HG03342 (cell line): ENCODE data around the gene BTBD1.
A peak's percentile ranks its signal among the peaks of the same experiment; 100 is the strongest.

Experiments
- ATAC-seq: cut with Tn5 transposase; IDR thresholded peaks from one replicate; pipeline ENCODE4 v1.9.1; 2021; ENCODE audit warnings: mild to moderate bottlenecking, moderate library complexity; ENCODE audit not compliant: unreplicated experiment

The BTBD1 gene

DNA sequence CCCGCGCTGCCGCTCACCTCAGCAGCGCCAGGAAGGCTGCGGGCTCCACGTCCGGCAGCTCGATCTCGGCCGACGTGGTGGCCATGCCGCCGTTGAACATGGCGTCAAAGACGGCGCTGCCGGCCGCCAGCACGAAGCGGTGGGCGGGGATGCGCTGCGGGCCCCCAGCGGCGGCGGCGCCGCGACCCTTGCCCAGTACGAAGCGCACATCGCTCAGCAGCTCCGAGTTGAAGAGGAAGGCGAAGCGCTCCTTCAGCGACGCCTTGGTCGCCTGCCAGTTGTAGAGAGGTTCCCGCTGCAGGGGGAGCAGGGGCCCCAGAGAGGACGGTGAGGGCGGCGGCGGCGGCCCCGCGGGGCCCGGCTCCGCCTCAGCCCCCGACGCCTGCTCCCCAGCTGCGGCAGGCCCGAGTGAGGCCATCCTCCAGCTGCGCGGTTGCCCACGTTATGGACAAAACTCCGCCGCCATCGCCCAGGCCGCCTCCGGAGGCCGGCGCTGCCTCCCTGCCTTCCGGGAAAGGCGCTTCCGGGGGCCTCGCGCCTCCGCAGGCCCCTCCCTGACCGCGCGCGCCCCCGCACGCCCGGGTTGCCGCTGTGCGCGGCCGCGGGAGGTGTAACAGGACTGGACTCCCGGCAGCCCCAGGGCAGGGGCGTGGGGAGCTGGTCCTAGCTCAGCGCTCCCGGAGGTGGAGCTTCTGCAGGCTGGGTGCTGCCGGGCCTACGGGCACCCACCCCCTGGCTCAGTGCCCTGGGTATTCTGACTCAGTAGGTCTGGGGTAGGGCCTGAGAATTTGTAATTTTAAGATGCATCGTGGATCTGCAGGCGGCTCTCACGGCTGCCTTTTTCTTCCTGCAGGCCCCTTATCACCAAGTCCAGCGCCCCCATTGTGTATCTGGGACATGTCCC, at the start of gene BTBD1:
TSS of gene BTBD1 (minus strand) at position 519 of the 904 bp plus-strand sequence. CDS start at position 418, 101 bp downstream.
- peak; percentile 76 for ATAC-seq

DNA sequence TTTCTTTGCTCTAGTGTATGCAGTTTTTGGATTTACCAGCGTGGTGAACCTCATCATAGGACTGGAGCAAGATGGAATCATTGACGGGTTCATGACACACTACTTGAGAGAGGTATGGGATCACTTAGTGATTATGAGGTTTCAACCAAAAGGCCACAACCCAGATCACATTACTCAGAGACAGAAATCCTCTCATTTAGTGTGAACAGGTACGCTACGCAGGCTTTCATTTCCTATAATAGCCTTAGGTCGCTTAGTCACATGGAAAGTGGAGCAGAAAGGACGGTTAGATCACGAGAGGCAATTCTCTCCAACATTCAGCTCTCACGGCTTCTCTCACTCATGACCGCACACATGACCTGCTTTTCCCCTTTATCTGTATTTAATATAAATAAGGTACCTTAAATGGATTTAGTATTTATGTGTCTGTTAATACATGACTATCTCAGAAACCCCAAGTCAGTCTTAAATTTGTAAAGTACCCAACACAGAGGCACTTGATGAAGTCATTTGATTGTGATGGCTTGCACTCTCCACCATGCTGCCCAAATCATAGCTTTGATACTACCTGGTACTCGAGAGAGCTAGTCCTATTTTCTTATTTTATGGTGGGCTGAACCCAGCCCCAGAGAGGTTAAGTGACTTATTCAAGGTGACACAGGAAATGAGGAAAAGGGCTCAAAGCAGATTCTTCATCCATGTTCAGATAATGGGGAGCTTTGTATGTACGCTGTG, 48.9 kb upstream of the BTBD1 start:
- ATAC-seq: peak; percentile 75

DNA sequence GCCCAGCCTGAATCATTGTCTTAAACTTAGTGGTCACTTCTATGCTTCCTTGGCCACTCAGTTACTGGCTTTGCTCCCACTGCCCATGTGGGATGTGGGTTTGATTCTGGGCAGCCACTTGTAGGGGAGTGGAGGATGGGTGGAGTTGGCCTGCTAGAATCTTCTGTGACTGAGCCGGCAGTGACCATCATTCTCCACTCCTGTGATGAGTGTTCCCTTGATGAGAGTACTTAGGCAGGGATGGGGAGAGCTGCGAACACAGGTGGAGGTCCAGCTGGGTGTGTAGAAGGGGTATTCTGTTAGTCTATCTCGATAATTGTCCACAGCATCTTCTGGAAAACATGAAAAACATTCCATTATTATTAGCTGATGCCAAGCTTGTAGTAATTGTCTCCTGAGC, 48.4 kb upstream of the BTBD1 start:
- ATAC-seq: no peak

DNA sequence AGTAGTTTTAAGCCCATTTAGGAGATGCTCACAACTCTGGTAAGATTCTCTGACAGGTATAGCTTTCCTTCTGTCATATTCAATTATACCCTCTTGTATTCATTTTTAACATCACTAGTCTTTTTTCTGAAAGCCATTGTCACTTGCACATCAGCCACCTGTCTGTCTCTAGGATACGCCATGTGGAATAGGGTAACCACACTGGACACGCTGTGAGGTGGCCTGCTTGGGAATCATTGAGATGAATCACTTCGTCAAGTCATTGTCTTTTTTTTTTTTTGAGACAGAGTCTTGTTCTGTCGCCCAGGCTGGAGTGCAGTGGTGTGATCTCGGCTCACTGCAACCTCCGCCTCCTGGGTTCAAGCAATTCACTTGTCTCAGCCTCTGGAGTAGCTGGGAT, 47.8 kb upstream of the BTBD1 start:
- no peak for ATAC-seq

DNA sequence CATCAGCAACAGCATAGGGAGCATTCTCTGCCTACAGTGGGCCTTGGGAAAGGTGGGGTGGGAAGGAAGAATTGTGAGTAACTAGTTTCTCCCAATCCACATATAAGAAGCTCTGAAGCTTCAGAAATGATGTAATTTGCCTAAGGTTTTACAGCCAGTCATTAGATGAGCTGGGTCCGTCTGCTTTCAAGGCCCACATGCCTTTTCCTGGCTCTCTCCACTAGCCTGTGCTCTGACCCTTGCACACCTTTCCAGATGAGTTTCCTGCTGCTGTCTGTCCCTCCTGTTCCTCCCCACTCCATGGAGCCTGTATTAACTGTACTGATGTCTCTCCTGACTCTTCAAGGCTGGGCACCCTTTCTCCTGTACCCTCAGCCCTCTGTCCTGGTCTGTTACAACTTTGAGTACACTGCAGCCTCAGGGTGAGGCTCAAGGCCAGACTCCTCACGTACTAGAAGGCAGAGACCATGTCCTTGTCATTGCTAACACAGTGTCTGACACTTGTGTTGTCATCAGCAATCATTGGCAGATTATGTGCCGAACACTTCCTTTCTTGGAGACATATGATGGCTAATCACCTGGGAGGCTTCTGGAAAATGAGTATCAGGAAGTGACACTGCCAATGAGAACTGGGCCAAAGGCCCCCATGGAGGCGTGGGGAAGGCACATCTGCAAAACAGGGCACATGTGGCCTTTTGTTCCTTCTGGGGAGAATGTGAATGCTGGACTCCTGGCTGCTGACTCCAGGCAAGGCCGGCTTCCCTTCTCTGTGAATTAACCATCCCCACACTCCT, 47.0 kb upstream of the BTBD1 start:
- ATAC-seq: no peak

DNA sequence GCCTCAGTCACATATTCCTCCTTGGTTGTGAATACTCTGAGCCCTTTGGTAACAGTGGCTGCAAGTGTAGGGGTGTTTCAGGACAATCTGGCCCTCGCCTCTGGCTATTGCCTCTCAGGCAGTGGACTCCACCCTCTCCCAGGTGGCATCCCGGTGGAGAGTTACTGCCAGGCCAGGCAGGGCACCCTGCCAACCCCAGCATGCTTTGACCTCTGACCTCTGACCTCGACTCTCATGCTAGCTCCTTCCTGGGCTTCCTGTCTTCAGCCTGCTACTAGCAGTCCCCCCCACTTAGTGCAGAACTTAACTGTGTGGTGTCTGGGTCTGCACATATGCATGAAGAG, 45.9 kb upstream of the BTBD1 start:
- ATAC-seq: no peak

DNA sequence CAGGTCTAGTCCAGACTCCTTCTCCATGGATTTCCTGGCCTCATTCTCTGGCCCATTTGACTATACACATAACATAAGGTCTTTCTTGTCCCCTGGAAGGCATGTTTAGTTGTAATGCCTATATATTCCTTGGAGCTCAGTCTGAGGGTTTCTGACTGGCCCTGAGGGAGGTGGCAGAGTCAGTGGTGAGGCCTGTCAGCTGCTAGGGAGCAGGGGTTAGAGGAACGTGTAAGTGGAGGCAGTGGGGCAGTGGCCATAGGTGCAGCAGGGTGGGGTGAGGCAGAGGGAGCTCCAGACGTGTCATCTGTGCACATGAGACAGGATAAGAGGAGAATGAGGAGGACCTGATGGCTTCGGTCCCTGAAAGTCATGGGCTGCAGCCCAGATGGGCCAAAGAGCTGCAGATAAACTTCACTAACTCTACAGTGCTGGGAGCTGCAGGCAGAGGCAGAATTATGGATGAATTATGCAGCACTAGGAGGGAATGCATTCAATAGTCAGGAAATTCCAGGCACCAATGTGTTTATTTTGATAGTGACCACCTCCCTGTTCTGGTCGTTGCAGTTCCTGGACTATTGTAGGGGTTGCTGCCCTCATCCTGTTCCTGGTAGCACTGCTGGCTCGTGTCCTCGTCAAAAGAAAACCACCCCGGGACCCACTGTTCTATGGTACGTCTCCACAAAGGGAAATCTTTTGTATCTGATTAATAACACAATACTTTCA, 45.3 kb upstream of the BTBD1 start:
- ATAC-seq: no peak

DNA sequence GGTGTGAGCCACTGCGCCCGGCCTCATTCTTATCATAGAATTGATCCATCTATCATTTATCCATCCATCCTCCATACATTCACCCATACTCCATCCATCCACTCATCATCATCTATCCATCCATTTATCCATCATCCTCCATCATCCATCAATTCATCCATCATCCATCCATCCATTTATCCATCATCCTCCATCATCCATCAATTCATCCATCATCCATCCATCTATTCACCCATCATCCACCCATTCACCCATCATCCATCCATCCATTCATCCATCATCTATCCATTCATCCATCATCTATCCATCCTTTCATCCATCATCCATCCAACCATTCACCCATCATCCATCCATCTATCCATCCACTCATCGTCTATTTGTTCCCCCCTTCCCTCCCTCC, 44.1 kb upstream of the BTBD1 start:
- ATAC-seq: no peak

DNA sequence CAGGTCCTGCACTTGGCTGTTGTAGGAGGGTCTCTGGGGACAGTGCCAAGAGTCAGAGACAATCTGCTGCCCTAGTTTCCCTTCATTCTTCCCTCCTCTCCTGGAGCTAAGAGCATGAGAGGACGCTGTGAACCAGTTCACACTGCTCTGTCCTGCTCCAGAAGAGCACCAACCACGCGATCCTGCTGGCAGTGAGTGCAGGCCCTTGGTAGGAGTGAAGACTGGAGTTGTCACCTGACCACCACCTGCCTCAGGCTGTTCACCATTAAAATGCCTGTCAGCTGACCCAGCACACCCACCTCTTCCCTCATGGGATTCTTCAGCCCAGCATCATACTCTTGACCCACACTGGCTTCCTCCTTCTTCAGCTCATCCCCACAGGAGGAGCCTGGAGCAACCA, 43.3 kb upstream of the BTBD1 start:
- ATAC-seq: no peak

DNA sequence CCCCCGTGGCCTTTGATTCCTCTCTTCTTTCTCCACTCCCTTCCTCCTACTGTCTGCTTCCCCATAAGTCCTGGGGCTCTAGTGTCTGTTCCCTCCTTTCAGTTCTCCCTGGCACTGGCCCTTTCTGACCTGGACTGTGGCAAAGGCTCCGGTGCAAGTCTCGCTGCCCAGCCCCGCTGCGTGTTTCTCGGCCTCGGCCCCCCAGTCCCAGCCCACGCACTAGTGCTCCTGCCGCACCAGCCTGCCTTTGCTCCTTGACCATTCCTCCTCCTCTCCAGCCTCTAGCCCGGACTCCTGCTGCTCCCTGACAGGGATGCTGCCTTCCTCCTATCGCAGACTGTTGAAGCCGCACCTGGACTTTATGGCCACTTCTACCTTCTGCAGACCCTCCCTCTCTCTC, 42.5 kb upstream of the BTBD1 start:
- no peak for ATAC-seq

DNA sequence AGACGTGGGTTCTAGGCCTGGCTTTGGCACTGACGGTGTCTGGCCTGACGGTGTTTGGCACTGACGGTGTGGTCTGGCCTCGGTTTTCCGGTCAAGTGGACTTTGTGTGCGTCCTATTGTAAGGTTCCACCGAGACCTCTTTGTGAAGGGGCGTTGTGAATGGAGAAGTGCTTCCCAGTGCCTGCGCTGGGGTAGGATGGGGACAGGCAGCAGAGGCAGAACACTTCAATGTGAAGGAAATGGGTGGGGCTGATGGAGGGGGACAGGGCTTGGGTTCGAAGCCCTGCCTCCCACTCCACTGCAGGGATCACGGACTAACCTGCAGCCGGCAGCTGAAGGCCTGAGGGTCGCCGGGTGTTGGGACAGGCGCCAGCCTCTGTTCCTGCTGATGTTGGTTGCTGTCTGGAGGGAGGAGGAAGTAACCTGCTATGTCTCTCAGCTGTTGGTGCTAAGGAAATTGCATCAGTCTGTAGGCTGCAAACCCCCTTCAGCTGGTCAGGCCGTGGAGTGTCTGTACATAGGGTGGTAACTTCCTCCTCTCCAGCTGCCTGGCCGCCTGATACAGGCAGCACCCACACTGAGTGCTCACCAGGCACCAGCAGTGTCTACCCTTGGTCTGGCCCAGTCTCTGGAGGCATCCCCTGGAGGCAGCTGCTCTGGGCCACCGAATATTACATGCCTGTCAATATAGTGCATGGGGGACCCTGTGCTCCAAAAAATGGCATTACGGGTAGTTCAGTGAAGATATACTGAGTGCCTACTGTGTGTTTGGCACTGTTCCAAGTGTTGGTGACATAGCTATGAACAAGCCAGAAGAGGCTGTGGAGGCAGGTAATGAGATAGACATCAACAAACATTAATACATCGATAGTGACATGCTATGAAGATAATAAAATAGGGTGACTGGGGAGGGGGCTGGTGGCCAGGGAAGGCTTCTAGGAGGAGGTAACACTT, 41.5 kb upstream of the BTBD1 start:
- ATAC-seq: peak; percentile 66

DNA sequence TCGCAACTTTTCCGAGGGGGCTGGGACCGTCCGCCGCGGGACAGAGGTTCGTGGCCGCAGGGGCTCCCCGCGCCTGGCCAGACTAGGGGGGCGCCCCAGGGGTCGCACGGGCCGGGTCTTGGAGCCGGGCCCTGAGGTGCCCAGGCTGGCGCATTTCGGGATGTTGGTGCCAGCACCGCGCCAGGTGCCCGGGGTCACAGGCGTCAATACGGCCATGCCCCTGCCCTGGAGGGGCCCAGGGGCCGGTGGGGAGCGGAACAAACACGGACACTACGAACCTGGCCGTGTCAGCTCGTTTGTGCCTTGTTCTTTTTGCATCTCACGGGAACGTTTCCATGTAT, 40.8 kb upstream of the BTBD1 start:
- ATAC-seq: no peak

DNA sequence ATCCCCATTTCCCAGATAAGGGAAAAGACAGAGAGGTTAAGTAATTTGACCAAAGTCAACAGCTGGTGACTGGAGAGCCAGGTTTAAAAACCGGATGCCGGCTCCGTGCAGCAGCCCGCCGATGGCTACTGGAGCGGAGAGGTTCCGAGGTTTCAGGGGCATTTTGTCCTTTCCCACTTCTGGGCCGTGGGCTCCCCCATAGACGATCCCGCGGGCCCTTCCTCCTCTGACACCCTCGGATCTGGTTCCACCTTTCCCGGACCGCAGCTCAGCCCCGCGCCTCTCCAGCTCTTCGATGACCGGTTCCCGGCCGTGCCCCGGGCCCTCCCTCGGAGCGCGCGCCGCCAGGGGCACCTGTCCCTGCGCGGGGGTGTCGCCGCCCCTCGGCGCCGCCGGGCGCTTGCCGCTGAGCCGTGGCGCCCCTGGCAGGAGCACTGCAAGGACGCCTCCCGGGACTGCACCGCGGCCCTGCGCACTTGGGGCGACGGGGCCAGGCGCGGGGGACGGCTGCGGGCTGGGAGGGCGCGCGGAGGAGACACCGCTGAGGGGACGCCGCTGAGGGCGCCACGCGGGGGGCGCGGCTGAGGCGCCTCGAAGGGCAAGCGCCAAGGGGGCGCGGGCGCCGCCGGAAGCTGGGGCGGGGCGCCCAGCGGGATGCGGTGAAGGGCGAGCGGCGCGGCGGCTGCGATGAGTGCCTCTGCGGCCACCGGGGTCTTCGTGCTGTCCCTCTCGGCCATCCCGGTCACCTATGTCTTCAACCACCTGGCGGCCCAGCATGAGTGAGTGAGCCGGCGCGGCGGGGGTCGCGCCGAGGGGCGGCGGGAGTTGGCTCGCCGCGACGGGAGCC, 40.2 kb upstream of the BTBD1 start, which contains the start of gene TM6SF1:
TSS of gene TM6SF1 (plus strand) at position 652 of the 847 bp plus-strand sequence. CDS start at position 688, 36 bp downstream.
- no peak for ATAC-seq

DNA sequence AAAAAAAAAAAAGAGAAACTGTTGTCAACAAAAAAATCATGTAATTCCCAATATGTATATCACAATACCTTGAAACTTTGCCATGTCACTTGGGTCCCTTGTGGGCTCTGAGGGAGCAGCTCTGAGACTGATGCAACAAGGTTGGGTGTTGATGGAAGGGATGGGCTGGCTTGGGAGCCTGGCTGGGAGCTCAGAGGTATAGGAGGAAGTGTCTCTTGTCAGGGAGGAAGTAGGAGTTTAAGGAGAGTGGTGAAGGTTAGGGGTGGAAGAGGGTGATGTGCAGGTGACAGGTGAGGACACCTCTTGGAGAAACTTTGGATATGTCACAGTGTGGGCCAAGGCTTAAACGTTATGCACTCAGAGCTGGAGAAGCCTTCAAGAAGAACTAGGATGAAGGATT, 38.4 kb upstream of the BTBD1 start:
- ATAC-seq: no peak

DNA sequence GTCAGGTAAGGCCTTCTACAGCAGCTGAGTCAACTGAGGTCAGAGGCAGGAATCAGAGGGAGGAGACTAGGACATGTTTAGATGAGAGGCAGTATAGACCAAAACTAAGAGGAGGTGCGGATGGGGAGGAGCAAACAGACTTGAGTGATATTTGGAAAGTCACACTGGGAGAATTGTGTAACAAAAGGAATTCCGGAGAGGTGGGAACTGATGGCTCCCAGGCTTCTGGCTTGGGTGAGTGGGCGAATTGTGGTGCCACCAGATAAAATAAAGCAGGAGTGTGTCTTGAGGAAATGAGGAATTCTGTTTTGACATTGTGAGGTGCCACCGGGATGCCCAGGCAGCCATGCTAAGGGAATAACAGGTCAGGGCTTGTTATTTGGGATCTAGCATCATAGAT, 37.1 kb upstream of the BTBD1 start:
- ATAC-seq: no peak

DNA sequence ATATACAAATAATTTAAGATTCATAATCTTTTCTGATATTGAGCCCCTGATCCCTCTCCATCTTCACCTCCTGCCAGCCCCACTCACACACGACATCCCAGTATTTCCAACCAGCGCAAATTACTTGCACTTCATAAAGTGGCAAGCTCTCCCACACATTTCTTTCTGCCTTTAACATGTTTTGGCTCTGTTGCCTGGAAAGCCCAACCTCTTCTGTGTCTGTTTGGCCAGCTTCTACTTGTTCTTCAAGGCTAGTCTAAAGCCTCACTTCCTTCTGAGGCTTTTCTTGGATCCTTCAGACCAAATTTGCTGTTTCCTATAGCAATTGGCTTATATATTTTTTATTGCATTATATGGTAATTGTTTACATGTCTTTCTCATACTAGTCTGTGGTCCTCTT, 35.3 kb upstream of the BTBD1 start:
- ATAC-seq: no peak

DNA sequence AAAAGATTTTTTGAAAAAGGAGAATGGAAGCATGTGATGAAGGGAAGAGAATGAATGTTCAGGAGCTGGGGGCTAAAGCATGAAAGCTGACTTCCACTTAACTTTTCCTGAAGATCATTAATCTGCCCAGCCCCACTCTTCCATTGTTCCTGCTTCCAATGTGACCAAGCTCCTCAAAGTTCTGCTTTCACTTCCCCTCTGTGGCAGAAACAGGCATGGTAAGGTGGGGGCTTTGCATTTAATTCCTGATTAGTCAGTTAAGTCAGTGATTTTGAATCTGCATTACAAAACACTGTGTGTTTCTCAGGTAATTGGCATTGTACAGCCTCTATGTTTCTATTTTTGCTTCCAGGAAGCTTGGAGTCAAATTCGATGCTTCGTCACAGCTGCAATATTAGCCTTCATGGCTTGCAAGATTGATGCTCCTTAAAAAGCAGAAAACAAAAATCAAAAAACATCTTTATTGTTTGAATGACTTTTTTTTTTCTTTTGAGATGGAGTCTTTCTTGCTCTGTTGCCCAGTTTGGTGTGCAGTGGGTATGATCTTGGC, 33.1 kb upstream of the BTBD1 start:
- no peak for ATAC-seq

DNA sequence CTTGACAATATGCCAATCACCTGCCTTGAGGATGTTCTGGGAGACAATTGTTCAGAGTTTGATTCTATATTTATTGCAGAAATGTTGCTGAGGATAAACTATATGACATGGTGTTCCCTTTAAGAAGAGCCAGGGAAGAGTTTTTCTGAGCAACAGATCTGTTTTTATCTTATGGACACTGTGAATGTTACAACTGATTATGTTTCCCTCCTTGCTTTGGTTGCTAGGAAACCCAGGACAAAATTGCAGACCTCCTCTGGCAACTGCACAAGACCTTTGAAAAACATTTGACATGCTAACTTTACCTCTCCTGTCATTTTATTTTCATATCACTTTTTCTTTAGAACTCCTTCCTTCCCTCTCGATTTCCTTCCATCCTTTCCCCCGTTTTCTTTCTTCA, 32.2 kb upstream of the BTBD1 start:
- ATAC-seq: no peak

DNA sequence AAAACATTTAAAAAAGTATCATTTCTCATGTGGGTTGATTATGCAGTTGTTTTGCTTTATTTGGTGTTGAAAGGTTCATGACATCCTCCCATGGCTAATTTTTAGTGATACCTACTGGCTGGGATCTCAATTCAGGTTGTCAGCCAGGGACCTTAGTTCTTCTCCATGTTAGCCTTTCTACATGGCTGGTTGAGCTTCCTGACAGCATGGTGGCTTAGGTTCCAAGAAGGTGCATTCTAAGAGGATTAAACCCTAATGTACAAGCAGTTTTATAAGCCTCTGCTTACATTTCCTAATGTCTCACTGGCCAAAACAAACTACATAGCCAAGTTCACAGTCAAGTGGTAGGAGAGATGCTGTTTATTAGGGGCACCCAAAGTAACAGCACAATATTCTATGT, 31.0 kb upstream of the BTBD1 start:
- ATAC-seq: no peak
